Measurements from ENCODE around the gene MEAK7.
A peak's percentile ranks its signal among the peaks of the same experiment; 100 is the strongest.
"Not testable (repeated sequence)": the region's sequence is repeated elsewhere in the genome, so short reads cannot be mapped to it uniquely, and the experiment has no call there.

The MEAK7 gene

DNA sequence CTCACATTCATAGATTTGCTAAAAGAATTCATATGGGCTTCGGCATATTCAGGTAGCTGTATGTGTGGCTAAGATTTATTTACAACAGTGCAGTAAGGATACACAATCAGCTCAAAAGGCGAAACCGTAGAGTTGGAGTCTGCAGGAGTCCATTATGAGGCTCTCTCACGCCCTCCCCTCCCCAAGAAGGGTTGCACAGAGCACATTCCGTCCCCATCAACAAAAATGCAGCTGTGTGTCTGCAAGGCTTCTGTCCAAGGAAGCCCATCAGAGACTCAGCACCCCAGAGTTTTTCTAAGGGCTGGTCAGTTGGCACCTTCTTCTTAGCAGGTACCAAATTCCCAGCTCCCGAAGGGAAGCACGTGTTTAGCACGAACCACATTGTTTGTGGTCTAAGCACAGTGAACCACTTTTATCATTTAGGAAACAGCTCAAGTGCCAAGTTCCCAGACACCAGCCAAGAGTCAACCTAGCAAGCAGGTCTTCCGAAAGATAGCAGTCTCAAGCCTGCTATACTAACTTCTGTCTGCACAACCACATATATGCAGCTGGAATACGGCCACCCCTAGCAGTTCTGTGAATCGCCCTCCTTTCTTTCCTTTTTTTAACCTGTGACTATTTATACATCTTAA, 28.5 kb upstream of the MEAK7 start:
- DNase-seq: no peak

DNA sequence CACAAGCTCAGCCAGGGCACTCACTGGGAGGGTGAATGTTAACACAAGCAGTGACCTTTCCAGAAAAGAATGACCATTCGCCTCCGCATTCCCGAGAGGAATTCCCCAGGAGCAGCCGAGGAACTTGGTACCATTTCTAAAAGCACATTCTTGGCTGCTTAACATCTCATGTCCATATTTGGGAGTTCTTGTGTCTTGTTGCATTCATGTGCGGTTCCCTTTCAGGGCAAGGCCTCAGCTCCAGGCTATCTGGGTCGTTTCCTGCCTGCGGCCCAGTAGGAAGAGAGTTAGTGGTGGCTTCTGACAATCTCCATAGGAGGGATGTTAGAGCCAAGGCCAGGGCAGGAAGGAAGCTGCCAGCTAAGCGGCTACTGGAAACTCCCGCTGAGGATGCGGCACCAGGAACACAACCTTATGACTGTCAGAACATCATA, 27.8 kb upstream of the MEAK7 start:
- peak; percentile 74 for DNase-seq

DNA sequence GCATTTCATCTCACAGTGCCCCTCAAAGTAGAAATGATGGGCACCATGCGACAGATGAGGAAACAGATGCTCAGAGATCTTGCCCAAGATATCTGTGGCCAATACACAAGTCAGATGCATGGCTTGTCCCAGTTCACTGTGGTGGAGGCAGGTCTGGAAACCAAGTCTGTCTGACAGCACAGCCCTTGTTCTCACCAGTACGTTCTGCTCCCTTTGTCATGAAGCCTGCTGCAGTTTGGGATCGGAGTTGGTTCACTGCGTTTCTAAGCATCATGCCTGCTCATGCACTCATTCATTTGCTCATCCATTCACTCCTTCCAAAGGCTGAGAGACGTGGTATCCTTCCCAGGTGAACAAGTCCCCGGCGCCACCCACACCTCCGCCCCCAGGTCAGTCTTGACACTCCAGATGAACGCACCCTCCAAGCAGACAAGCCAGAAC, 27.2 kb upstream of the MEAK7 start:
- DNase-seq: no peak

DNA sequence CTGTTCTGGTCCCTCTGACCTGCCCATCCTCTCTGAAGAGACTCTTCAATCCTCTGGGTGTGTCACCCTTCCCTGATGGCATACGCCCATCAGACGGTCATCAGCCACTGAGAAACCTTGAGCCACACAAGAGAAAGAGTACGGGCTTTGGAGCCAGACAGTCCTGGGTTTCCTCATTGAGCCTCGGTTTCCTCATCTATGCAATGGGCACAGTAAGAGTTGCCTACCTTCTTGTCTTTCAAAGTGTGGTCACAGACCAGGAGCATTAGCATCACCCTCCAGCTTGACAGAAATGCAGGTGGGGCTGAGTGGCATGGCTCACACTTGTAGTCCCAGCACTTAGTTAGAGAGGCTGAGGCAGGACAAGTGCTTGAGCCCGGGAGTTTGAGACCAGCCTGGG, 26.1 kb upstream of the MEAK7 start:
- no peak for DNase-seq

DNA sequence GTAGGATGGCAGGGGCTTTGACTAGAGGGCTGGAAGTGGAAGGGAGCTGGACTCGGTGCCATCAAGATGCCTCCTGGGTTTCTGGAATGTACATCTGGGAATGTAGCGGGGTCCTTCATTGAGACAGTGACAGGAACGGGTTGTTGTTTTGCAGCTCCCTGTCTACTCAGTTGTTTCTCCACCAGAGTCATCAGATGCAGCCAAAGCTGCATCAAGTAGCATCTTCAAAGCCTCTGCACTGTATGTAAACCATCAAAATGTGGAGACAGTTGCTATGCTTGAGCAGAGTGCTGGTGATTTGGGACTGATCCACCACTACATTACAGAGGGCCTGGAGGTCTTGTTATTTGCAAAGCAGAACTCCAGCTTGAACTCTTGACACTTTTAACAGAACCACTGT, 25.1 kb upstream of the MEAK7 start:
- DNase-seq: no peak

DNA sequence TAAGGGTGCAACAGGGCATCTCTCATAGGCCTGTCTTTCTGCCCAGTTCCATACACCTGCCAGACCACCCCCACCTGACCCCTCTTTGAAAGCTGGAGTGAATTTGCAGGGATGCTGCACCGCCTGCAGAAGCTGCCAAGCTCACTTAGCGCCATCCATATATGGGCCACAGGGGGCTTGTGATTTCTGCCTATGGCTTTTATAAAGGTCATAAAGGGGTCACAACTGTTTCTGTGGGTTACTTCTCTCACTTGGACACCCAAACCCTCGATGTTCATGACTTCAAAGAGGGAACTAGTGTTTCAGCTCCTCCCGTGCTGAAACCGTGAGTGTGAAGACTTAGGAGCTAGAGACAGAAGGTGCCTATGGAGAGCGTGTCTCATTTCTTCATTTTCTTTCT, 23.9 kb upstream of the MEAK7 start:
- DNase-seq: no peak

DNA sequence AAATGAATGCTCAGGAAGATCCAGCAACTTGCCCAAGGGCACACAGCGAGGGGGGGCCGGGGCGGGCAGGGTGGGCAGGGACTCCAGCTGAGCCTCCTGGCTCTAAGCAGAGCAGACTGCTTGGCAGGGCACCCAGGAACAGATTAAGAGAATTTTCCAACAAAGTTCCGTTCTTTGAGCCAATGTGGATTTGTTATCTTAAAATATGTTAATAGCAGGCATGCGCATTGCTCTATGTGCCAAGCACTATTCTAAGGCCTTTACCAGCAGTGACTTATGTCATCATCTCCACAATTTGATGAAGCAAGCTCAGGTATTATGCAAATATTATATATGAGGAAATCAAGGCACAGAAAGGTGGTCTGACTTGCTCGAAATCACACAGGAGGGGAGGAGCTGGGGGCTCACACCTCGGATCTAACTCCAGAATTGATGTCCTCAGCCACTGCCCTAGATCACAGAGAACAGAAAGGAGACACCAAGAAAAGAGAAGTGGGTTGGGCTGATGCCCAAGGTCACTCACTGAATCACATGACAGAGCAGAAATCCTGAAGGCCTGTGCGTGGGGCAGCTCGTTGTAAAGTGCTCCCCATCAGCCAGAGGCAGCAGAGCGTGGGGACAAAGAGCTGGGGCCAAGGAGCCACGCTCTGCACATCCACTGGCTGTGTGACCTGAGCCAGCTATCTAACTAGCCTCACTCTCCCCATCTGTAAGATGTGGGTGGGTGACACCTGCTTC, 23.2 kb upstream of the MEAK7 start:
- no peak for DNase-seq

DNA sequence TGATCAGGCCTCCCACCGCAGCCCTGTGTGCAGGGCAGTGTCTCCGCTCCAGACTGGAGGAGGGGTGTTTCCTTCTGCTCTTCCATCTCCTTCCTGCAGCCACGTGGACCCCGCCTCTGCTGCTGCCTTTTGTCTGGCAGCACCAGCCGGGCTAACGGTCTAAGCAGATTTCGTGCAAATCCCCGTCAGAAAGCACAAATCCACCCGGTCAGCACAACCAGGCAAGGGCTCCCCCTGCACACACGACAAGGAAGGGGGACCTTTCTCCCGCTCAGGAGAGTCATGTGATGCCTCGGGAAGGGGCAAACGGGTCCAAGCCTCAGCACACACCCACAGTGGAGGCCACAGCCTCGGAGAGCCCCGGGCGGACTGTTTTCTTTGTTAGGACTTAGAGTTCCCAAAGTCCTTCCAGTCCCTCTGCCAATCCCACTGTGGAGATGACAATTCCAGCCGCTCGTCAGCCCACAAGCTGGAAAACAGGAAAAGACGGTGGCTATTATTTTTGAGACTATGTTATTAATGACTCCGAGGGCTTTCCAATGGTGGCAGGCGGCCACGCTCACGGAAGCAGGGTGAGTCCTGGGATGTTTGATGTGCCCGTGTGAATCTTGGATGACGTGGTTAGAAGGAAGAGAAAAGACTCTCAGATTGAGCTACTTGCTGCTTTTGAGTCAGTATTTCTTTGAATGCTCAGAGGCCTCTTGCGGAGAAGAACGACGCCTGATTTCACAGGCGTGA, 22.5 kb upstream of the MEAK7 start:
- DNase-seq: no peak

DNA sequence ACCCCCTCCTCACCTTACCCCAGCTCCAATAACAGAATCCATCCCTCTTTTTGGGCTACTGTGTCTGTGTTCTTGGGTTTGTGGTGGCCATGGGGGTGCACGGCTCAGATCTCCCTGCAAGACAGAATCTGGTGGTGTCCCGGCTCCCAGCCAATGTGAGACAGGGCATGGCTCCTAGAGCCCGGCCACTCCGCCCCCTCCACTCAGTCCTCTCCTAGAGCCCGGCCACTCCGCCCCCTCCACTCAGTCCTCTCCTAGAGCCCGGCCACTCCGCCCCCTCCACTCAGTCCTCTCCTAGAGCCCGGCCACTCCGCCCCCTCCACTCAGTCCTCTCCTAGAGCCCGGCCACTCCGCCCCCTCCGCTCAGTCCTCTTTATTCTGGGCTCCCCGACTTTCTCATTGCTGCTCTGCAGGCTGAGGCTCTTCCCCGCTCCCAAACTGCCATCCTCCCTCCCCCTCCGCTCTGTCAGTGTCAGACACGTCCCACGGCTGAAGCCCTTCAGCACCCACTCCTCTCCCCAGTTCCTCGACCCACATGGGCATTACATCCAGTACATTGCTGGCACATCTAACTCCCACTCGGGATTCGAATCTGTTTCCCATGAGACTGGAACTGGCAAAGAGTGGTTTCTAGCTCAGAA, 20.6 kb upstream of the MEAK7 start:
- DNase-seq: not testable (repeated sequence)

DNA sequence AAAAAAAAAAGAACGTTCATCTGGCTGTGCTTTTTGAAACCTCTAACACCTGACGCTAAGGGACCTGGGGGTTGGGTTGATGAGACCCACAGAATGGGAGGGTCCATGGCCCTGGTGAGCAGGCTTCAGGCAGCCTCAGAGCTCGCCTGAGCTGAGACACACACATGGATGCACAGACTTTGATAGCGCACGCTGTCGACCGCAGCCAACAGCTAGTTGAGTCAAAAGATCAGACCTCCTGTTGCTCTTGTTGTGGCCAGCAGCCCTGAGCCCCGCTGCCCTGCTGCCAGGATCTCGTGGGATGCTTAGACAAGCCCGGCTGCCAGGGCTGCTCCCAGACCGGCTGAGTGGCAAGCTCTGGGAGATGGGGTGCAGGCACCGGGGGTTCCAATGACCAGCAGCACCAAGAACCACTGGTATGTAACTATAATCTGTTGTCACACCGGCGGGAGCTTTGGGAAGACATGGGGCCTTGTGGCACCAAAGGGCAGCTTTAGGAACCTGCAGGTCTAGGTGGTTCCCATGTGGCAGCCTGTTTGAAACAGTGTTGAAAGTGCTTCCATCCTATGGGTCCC, 20.0 kb upstream of the MEAK7 start:
- no peak for DNase-seq

DNA sequence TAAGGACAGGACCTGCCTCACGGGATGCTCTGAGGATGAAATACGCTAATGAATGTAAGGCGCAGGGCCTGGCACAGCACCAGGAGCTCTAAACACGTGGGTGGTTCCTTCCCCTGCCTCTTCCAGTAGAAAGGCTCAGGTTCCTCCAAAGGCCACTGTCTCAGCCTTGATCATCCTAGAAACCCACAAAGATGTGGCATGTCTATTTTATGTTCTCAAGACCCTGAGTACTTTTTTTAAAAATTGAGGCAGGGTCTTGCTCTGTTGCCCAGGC, 17.0 kb upstream of the MEAK7 start:
- DNase-seq: no peak

DNA sequence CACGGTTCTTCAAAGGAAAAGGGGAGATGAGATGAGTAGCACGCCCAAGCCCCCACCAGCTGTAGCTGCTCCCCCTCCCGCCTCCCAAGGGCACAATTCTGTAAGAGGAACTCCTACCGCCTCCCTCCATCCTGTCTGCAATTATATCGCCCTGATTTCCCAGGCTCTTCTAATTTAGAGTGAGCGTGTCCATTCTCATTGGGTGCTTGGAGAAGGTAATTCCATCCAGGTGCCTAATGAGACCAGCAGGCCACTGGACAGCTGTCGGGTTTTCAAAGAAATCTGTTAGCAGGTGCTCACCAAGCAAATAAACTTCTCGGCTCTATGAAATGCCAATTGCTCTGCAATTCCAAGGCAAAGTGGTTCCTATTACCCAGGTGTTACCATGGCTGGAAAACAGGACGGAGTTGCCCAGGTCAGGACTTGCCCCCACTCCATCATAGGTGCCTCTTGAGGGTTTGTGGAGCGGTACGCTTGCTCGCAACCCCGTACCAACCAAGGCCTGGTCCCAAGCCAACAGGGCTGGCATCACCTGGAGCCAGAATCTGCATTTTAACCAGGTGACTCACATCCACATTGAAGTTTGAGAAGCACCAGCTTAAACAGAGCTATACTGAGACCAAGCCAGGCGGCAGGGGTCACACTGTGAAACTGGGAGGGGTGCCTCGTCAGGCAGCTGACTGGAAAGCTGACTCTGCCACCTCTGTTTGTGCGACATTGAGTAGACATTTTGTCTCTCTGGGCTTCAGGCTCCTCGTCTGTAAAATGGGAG, 16.5 kb upstream of the MEAK7 start:
- DNase-seq: no peak

DNA sequence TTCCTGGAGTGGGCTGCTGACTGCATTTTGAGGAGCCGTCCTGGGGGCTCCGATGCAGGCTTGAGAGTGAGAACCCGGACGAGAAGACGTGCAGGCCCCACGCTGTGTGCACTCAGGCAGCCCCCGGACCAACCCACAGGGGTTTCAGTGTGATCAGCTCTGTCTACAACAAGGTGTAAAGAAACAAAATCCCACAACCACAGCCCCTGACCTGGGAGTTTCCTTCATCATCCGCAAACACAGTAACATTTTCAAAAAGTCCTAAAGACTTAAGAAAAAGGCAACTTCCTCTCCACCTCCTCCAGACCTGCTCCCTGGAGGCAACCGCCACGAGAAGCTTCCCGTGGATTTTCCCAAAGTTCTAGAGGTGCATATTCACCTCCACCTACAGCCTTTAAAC, 15.4 kb upstream of the MEAK7 start:
- no peak for DNase-seq

DNA sequence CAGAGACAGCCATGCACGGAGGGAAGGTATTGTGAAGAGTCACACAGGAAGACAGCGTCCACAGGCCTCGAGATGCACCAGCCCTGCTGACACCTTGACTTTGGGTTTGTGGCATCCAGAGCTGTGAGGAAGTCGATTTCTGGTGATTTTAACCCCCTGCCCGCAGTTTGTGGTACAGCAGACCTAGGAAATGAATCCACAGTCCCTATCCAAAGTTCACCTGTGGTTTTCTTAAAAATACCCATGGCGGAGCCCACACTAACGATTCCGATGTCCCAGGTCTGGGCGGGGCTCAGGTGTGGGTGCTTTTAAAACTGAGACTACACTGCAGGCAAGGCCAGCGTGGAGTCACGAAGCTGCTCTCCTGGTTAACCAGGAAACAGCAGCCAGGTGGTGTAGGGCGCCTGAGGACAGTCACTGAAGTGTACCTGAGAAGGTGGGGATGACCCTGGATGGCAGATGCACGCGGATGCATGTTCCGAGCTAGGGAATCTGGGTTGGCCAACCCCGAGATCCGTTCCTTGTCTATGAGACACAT, 14.4 kb upstream of the MEAK7 start:
- DNase-seq: no peak

DNA sequence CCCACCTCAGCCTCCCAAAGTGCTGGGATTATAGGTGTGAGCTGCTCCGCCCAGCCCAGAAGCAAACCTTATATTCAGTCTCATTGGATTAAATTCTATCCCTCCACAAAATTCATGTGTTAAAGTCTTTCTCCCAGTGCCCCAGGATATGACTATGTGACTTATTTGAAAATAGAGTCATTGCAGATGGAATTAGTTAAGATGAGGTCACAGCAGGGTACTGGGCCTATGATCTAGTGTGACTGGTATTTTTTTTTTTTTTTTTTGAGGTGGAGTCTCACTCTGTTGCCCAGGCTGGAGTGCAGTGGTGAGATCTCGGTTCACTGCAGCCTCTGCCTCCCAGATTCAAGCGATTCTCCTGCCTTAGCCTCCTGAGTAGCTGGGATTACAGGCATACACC, 13.8 kb upstream of the MEAK7 start:
- not testable (repeated sequence) for DNase-seq

DNA sequence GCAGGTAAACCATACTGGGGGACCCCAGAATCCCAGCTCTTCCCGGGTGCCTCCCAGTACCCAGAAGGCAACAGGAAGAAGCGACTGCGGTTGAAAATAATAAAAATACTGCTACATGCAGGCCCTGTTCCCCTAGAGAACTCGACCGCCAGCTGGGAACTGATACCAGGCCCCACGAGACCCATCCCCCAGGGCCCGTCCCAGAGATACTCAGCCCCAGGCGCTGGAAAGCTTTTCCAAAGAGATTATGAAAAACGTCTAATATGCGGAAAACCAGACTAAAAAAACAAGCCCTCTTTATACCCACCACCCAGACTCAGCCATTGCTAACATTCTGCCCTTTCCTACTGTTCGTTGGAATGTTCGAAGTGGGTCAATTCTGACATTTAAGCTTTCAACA, 12.9 kb upstream of the MEAK7 start:
- no peak for DNase-seq

DNA sequence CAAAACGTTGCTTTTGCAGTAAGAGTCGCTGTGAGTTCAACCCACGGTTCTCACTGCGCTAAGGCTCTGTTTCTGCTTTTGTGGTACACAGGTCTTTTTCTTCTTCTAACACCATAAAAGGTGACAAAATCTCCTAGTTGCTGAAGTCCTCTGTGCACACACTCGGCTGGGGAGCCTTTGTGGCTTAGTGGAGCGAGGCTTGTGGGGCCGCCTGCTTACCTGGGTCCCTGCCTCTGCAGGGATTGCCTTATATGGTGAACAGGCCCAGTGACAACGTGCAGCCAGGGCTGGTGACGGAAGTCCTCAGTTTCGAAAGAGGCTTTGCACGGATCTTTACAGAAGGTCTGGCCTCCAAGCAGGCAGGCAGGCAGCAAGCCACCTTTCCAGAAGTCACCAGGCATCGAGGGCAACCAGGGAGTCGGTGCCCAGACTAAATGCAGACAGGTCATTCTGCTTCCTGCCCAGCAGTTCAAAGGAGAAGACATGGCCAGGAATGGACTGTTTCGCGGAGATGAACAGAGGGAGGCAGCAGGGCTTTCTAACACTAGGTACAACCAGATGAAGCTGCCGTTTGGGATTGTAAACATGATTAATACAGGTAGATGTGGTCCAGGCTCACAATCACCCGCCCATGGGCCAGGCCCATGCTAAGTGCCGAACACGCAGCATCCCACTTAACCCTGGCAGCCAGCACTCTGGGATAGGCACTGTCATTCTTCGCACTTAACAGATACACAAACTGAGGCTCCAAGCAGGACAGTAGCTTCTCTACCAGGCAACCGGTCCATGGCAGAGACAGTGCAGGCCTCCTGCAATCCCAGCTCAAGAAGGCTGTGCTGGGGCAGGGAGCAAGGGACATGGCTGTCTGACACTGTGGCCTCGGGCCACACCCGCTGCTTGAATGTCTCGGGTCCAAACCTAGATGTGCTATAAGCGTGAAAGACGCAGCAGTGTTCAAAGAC, 10.7 kb upstream of the MEAK7 start:
- DNase-seq: no peak

DNA sequence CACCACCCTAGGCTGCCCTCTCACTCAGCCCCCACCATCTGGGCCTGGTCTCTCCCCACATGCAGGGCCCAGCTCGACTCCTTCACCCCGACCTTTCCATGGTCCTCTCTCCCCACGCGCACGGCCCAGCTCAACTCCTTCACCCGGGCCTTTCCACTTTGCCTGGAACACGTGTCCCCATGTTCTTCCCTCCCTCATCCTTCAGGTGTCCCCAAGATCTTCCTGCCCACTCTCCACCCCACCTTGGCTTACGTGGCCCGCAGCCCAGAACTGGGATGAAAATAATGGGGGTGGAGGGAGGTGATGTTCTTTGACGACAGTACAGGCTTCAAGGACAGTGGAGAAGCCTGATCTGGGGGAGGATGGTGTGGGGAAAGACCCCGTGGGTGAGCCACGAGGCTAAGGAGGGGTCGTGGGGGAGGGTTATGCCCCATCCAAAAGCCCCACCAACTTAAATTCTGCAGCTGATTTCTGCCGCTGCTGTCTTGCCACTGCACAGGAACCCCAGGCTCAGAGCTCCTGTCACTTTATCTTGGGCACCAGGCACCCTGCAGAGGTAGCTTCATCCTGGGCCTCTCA, 9.9 kb upstream of the MEAK7 start:
- no peak for DNase-seq

DNA sequence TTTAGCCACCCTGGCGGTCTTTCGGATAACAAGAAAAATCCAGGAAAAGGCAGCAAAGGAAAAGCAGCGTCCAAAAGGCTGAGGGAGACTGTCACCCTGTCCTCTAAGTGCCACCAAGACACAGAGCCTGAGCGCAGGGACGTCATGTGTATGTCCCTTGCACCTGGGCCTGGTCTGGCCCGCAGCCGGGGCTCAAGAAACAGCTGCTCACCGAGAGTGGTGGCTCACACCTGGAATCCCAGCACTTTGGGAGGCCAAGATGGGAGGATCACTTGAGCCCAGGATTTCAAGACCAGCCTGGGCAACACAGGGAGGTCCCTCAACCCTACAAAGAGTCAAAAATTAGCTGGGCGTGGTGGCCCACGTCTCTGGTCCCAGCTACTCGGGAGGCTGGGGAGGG, 9.2 kb upstream of the MEAK7 start:
- DNase-seq: no peak

DNA sequence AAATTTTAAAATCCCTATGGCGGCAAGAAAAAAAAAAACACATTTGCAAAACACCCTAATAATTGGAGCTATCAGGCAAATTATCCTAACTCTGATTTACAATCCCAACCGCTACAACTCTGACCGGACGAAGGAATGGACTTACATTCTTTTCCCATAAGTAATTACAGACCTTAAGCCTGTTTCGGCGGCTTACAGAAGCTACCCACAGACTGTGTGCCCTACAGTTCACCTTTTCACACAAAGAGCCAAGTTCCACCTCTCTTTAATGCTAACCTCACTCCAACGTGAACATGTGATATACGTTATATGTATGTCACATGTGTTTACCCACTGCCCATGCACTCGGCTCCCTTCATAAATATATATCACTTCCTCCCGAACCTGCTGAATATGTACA, 8.7 kb upstream of the MEAK7 start:
- DNase-seq: no peak

DNA sequence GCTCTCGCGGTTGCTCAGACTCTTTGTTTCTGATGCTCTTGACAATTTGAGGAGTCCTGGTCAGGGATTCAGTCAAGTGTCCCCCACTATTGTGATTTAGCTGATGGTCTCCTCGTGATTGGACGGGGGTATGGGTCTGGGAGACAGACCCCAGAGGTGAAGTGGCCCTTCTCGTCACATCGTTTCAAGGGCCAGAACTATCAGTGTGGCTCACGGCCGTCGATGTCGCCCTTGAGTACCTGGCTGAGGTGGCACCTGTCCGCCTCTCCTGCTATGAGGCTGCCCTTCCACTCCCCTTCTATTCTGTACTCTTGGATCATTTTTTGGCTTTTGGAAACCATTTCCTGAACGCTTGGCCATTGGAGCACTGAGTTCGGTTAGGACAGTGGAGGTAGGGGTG, 7.4 kb upstream of the MEAK7 start:
- no peak for DNase-seq
